Right renal cortex interstitium (tissue), 3 donors: ENCODE results near the gene RASSF9. TPM values are rescaled to one million over a fixed set of nuclear protein-coding genes. Genes with fewer than 3 reads are reported as not detected.

Source experiments
- DNase-seq, 3 donors: peaks; one replicate each; pipeline ENCODE4 v3.0.0-alpha.2; 2013; ENCODE audit warnings: low read depth in 3 of 3, low spot score in 2 of 3
- polyA plus RNA-seq, 3 donors: library from polyadenylated mRNA; unstranded; fragments of 120-200 nt; gene quantifications; one replicate each; pipeline ENCODE4 v1.2.1, GENCODE V29; 2013; ENCODE audit not compliant: insufficient read length in 3 of 3

The RASSF9 gene
- polyA plus RNA-seq, 3 donors = 15.3 to 16.7 (median 16.1) TPM

DNA sequence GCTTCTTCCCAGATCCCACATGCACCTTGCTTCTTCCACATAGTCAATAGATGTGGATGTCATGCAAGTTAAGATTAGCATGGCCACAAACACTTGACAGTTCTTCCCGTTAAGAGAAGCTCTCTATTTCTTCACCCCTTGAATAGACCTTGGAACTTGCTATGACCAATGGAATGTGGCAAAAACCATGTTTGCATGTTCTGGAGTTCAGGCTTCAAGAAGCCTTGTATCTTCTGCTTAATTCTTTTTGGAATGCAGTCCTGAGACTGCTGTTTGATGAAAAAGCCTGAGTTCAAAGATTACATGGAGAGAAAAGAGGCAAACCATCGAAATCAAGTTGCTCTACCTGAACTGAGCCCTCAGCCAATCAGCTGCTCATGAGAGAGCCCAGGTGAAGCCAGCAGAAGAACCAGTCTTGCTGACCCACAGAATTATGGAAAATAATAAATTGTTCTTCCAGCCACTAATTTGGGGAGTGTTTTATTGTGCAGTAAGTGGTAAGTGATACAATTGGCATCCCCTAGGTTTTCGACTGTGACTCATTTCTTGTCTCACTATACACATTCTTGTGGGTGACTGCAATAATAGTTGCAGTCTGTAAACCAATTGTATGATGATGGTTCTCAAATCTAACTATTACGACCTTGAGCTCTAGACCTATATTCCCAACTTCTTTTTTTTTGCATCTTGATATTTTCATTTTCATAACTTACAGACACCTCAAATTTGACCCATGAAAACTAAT, 12.6 kb downstream of the RASSF9 start:
- DNase-seq = no peak

DNA sequence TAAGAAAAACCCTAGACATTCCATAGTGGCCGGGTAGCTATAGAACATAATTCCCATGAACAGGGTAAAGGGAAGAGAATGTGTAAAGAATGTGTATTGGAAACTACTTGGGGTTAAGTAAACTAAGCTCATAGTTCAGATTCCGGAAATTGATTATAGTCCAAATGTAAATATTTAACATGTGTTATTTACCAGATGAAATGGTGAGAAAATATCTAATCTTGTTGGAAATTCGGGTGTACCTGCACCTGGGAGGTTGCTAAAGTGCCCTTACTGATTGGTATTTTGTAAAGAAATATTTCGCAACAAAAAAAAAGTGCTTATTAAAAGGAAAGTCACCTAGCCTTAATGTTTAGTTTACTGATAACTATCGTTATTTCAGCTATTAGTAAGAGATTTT, 14.4 kb downstream of the RASSF9 start:
- DNase-seq = no peak

DNA sequence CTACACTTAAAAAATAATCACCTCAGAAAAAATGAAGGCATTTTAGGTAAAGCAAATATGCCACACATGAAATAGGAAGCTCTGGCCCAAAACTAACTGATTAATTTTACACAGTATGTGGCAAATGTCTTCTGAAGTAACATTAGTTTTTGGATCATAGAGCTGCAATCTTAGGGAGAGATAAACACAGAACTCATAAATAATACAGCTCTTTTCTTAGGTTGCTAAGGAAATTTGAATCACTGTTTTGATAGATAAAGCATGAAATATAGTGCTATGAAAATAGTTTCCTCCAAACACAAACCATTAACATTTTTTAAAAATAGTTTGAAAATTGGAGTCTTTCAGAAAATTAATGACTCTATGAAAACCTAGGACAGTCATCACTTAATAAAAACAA, 15.0 kb downstream of the RASSF9 start:
- no peak for DNase-seq

DNA sequence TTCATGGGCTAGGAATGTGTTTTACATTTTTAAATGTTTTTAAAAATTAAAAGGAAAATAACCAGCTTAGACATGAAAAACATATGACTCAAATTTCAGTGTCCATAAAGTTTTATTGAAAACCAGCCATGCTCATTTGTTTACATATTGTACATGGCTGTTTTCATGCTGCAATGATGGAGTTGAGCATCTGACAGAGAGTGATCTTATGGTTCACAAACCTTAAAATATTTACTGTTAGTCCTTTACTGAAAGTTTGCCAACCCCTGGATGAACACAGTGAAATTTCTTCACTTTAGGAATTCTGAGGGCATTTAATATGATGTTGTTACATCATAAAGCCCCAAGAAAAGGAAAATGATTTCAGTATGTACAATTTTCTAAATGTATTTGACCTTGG, 16.1 kb downstream of the RASSF9 start:
- DNase-seq = no peak

DNA sequence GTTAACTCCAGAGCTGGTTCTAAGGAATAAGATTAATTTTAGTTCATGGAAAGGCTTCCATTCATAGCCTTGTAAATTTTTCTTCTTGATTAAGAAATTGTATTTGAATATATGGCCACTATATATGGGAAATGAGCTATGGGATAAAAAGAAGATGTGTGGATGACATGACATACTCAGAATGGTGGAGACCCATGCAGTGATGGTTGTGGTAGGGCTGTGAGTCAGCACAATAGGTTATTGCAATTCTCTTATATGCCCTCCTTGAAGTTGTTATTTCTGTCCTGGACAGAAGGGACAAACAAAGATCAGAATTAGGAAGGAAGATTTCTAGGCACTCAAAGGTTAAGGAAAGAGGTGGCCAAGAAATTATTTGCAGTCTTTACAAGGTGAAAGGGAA, 21.5 kb downstream of the RASSF9 start:
- no peak for DNase-seq

DNA sequence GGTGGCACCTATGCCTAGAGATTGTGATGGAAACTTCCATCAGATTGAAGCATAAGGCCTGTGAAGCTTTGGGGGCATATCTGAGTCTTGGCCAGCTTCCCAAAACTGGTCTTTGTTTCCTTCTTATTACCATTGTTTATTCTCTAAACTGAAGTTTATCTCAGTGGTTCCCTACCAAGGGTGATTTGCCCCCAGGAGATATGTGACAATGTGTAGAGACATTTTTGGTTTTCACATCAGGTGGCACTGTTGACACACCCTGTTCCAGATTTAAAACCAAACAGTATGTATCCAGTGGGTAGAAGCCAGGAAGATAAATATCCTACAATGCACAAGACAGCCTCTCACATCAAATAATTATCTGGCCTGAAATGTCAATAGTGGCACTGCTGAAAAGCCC, 22.1 kb downstream of the RASSF9 start:
- DNase-seq = no peak

DNA sequence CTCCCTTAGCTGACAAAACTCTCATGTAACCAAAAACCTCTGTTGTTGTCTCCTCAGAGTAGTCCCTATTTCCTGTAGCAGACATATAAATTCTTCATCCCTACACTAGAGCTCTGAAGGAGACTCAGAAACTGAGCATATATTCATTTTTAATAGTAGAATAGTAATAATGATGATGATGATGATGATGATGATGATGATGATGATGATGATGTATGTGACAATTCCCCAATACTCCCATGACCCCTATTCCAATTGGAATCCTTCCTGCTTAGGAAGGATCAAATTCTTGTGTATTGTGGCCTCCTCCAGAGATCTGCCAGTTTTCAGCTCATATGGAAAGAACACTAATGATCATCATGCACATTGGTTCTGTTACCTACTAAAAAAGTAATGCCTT, 26.7 kb downstream of the RASSF9 start:
- DNase-seq = no peak

DNA sequence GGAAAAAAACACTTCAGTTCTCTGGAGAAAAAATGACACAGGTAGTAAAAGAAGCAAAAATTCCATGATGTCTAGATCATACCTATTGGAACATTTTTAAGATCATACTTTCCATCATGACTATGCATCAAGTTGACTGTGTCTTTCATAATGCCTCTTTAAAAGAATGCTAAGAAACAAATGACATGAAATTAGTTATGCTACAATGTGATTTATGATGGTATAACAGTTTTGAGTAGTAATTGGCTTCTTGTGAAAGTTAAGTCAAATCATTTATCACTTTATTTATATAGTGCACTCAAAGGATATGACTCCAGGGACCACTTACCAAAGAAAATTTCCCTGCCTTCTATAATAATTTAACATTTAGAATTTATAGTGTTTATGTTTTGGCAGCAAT, 28.5 kb downstream of the RASSF9 start:
- DNase-seq = no peak

DNA sequence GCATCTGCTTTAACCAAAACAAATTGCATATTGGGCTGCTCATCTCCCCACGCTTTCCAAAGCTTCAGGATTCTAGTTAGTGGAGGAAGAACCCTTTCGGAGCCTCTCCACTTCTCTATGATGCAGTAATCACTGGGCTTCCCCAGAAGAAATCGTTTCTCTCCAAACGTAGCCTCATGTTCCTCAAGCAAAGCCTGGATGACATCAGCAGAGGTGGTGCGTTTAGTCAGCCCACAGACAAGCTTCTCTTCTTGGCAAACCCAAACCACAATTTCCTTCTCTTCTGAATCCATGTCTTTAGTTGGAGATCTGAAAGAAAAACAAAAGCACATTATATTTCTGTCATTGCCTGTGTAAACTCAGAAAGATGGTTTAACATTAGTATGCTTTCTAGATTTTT, 30.6 kb downstream of the RASSF9 start:
- DNase-seq = no peak

DNA sequence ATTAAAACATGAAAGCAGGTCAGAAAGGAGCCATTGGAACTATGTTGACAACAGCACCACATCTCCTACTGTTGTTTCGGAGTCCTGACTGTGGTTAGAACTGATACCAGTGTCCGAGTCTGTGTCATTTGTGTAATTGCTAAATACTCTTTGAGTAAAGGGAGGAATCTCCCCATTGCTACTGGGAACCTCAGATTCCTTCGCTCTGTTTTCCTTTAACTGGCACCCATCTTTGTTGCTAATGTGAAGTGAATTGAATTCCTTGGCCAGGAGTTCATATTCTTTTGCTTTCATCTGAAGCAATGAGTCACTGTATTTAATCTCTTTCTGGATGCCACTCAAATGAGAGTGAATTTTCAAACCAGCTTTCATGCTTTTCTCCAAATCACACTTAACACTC, 31.5 kb downstream of the RASSF9 start:
- DNase-seq = no peak

DNA sequence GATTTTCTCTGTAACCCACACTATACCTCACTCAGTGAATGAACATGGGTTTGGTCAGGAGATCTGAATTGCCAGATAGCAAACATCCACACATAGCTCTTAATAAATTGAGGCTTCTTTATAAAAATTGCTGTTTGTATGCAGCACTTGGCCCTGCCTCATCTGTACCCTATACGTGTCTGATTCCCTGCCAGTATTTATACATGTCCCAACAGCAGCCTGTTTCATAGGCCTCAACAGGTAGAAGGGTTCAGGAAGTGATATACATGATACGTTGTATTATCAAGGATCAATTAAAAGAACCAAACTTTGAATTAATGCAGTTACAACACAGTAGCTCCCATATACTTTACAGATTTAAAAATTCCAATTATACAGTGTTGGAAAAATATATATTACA, 32.3 kb downstream of the RASSF9 start:
- no peak for DNase-seq

DNA sequence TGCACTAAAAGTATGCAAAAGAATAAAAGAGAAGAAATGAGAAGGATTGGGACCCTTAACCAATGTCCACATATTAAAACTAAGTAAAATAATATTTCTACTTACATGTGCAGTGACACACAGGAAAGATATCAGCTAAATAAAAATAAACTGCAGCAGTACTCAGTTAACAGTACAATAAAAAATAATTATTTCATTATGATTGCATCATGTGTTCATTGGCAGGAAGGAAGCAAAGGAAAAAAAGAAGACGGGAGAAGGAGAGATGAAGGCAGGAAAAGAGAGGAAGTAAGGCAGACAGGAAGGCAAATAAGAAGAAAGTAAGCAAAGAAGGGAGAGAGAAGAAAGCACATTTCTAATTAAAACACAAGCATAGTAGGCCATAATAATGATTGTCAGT, 33.0 kb downstream of the RASSF9 start:
- DNase-seq = no peak

DNA sequence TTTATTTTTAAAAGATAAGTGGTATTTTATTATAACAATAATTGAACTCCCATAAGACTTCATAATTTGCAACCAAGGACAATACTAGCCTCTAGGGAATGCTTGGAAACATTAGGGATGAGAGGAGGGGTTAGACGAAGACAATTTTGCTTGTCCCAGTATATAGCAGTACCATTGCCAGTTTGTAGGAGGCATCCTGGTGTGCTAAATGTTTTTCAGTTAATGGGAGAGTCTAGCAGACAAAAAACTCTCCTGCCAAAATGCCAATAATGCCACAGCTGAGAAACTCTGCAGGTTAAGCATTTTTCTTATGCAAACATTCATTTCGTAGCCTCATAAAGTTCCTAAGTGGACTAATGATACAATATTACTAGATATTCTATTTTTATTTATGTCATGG, 38.1 kb downstream of the RASSF9 start:
- DNase-seq = no peak

DNA sequence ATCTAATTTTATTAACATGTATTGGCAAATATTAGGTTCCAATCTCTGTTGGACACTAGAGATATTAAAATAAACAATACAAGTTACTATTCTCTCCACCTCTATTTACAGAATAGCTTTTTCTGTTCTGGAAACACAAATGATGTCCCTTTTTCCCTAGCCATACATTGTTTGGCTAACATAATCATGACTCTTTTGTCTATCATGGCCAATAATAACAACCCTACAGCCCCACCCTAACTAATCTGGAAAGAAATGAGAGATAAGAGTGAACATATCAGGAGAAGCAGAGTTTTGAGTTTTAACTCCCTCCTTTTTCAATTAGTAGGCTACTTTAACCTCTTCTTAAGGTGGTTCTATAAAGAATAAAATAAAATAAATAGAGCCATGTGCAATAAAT, 40.2 kb downstream of the RASSF9 start:
- no peak for DNase-seq

DNA sequence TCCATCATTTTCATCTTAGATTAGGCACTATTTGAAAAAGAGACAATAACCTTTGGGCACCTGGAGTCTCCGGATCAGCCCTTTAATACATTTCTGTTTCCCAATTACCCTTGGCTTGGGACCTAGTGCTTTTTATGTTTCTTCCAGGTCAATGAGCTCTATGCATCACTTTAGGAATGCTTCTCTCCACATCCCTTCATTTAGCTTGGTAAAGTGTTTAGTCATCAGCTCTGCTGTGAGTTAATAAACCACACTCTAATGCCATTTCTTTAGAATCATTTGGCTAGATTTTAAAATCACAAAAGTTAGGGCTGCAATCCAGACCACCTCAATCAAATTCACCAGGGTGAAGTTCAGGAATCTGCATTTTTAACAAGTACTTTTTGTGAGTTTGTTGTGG, 41.7 kb downstream of the RASSF9 start:
- DNase-seq = no peak

DNA sequence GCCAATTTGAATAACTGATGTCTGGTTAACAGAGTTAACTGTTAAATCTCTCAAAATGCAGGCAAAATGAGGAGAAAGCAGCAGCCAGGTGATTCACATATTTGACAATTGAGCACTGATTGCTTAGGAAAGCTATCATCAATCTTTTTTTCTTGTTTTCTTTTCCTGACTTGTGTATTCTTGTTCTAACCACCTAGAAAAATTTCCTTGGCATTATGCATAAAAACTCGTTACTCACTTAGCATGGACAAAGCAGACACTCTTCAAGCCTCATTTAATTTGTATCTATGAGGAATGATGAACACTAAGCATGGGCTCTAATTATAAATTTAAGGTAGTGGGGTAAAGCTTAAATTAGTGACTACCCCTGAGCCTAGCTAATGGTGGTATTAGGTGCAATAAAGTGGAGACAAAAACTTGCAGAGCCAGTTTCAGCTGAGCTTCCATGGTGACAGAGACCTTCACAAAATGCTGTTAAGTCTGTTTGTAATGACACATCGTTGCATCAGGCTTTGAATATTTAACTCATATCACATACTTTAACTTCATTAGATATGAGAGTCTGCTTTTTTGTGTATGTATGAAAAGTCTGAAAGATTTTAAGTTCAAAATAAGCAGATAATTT, 52.0 kb downstream of the RASSF9 start:
- no peak for DNase-seq

DNA sequence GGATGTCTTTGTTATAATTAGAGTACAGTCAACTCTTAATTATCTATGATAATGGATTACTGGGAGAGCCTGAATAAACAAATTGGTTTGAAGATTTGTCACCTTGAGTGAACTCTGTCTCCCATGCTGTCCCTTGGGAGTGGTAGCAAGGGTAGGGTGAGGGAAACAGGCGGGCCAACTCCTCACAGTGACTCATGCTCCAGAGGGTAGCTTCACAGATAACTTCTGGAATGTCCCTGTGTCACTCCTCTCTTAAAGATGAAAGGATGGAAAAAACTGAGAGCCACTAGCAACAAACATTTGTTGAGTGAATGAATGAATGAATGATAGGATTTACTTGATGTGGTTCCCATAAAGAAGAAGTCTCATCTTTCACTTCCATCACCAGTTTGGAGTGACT, 53.5 kb downstream of the RASSF9 start:
- no peak for DNase-seq

DNA sequence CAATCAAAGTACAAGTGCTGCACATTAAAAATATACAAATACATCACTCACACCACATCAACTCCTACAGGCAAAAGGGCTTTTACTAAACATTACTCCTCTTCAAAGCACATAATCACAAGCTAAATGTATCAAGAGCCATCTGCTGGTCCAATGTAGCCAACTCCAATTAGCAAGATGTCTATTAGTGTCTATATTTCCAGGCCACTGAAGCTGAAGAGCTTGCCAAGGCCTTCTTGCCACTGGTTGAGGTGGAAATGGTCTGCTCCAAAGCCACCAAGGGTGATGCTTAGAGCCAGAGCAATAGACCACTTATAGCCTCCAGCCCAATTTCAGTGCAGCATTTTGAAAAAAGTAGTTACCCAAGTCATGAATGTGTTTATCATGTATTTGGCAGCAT, 54.4 kb downstream of the RASSF9 start:
- DNase-seq = no peak

DNA sequence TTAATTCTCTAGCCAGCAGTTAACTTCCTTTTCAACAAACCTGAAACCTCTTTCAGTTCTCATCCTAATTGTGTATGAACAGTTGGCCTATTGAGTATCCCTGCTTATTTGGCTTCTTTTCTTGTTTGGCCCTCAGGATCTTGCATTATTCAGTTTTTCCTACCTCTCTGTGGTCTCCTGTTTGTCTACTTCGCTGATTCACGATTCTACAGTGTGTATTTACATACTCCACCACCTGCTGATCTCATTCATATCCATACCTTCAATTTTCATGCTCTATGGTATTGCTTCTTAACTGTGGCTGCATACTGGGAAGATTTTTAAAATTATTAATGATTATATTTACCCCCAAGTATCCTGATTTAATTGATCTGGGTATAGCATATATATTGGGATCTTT, 56.4 kb downstream of the RASSF9 start:
- DNase-seq = no peak

DNA sequence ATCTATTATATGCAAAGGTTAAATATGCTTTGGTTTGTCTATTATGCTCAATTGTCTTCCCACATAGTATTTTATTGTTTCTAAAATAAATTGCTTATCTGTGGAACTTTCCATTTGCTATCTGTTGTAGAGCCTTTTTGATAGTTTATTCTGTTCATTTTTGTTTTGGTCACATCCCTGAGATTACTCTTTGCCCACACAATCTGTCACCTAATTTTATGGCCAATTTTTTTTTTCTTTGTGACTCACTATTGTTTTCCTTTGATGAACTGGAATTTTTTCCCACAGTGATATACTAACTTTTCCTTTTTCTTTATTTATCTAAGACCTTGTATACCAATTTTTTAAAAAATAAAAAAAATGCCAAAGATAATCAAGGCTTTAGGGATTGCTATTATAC, 61.1 kb downstream of the RASSF9 start:
- DNase-seq = no peak

DNA sequence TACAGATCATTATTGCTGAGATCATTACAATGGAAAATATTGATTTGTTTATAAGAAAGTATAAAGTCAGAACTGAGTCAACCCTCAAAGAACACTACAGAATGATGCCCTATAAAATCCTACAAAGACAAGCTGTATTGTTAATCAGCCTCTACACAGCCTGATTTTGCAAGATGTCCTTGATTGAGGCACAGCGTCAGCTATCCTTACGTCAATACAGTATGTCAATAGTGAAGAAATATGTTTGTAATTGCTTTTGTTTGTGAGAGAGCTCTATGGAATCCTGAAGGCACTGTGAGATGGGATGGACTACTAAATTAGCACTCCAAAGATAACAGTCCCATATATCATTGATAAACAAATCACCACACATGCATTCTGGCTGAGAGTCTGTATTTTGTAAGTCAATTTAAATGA, 70.7 kb downstream of the RASSF9 start:
- no peak for DNase-seq

DNA sequence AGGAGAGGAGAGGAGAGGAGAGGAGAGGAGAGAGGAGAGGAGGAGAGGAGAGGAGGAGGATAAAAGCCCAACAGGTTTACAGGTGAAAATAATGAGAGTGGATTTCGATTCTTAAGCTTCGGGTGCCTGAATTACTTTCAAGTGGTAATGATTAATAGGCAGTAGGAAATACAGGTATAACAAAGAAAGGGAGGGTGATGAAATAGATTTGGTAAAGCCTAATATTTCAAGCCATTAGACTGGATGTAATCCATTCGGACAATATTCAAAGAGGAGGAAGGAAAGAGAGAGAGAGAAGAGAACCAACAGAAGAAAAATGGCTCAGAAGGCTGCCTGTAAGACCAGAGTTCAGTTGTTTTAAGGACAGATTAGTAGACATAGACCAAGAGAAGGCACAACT, 76.6 kb downstream of the RASSF9 start:
- DNase-seq = no peak

DNA sequence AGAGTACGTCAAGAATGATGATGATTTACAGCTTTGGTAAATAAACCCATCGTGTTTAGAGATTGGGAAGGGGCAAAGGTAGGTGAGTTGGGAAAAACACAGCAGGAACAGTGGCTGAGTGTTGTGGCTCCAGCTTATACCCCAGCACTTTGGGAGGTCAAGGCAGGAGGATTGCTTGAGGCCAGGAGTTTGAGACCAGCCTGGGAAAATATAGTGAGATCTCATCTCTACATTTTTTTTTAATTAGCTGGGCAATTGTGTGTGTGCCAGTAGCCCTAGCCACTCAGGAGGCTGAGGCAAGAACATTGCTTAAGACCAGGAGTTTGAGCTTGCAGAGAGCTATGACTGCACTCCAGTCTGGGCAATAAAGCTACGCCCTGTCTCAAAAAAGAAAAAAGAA, 77.1 kb downstream of the RASSF9 start:
- DNase-seq = no peak
